GM18519 (cell line): Measurements from ENCODE around the gene CNNM2.
"Not testable (repeated sequence)": the region's sequence is repeated elsewhere in the genome, so short reads cannot be mapped to it uniquely, and the experiment has no call there.

Experiments used
- ATAC-seq: cut with Tn5 transposase; IDR thresholded peaks from one replicate; pipeline ENCODE4 v1.9.1; 2021; ENCODE audit warnings: mild to moderate bottlenecking, moderate library complexity; ENCODE audit not compliant: unreplicated experiment, low FRiP score

The CNNM2 gene

GRCh38 chr10:102964713-102965112 is 46.6 kb downstream of the CNNM2 start:
- no peak for ATAC-seq

GRCh38 chr10:102965311-102965851 is 47.3 kb downstream of the CNNM2 start:
- no peak for ATAC-seq

- ATAC-seq, result no peak
Measured at GRCh38 chr10:102967123-102967522, 49.0 kb downstream of the CNNM2 start.

- ATAC-seq, result no peak
Measured at GRCh38 chr10:102970562-102971340, 52.7 kb downstream of the CNNM2 start.

- no peak for ATAC-seq
Measured at GRCh38 chr10:102975483-102976379, 57.6 kb downstream of the CNNM2 start.

GRCh38 chr10:102976380-102976726 is 58.3 kb downstream of the CNNM2 start:
- not testable (repeated sequence) for ATAC-seq

- ATAC-seq, result no peak
Measured at GRCh38 chr10:102982296-102982695, 64.2 kb downstream of the CNNM2 start.

- ATAC-seq, result no peak
Measured at GRCh38 chr10:102984086-102984485, 66.0 kb downstream of the CNNM2 start.

GRCh38 chr10:102985811-102986210 is 67.7 kb downstream of the CNNM2 start:
- ATAC-seq, result no peak

GRCh38 chr10:102988404-102989314 is 70.6 kb downstream of the CNNM2 start:
- no peak for ATAC-seq

GRCh38 chr10:102994531-102995295 is 76.6 kb downstream of the CNNM2 start:
- no peak for ATAC-seq

- no peak for ATAC-seq
Measured at GRCh38 chr10:102996876-102997275, 78.8 kb downstream of the CNNM2 start.

GRCh38 chr10:102997998-102998397 is 79.9 kb downstream of the CNNM2 start:
- no peak for ATAC-seq

- no peak for ATAC-seq
Measured at GRCh38 chr10:102998399-102998907, 80.4 kb downstream of the CNNM2 start.

GRCh38 chr10:103000050-103000449 is 82.0 kb downstream of the CNNM2 start:
- not testable (repeated sequence) for ATAC-seq

- ATAC-seq, result no peak
Measured at GRCh38 chr10:103007017-103007416, 88.9 kb downstream of the CNNM2 start.

- ATAC-seq, result no peak
Measured at GRCh38 chr10:103013416-103013815, 95.3 kb downstream of the CNNM2 start.

- no peak for ATAC-seq
Measured at GRCh38 chr10:103019425-103019824, 101.3 kb downstream of the CNNM2 start.

GRCh38 chr10:103021150-103021899 is 103.2 kb downstream of the CNNM2 start:
- ATAC-seq, result no peak
